Cardiac fibroblast (primary cell): ENCODE data around the gene PEMT.

Experiments
- DNase-seq, 2 donors: peaks; one replicate each; pipeline versions ENCODE4 v3.0.0 to v3.0.0-alpha.2; 2010; ENCODE audit warnings: low read depth in 2 of 2
- H3K4me3 ChIP-seq, 2 donors: replicated peaks in 1 of 2; 1 replicate in 1 of 2; 2 replicates in 1 of 2; pipeline ENCODE4 v1.5.1; 2011; ENCODE audit warnings: low read depth in 2 of 2, low read length in 2 of 2, mild to moderate bottlenecking in 2 of 2, moderate library complexity in 1 of 2
- TF ChIP-seq, protein P1 (sequence below): IDR thresholded peaks from one replicate; pipeline ENCODE4 v1.5.1; 2011; ENCODE audit warnings: low read depth, mild to moderate bottlenecking, low read length, inconsistent platforms

The PEMT gene

DNA sequence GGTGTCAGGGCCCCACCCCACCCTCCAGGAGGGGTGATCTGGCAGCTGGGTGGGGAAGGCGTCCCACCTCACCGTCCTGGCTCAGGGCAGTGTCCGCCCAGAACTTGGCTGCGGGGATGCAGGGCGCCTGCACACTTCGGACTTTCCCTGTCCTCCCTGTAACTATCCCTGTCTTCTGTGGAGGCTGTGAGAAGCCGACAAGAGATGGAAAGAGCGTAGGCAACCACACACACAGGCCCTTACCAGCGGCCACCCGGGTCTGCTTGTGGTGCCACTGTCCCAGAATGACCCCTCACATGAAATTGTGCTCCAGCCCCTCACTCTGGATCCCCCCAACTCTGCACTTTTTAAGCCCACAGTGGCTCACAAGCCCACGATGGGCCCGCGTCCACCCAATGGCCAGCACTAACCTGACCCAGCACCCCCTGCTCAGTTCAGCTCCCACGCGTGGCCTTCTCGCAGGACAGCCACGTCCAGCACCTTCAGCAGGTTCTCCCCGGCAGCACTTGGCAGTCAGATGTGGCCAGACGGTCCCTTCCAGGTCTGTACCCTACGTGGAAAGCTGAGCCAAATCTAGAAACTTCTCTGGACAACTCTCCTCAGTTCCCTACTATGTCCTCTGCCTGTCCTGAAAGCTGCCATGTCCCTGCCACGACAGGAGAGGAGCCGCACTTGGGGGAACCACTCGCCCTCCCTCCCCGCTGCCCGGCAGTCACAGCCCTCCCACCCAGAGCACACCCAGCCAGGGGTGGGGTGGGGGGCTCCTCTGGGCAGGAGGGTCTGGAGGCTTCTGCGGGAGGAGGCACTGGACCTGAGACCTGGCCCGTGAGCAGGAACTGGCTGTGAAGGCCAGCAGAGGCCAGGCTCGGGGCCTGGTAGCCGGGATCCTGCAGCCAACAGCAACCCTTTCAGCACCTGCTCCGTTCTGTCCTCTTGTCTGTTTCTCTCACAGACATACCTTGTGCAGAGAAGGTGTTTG lies 38.0 kb downstream of the PEMT start:
- TF ChIP-seq, protein P1, sequence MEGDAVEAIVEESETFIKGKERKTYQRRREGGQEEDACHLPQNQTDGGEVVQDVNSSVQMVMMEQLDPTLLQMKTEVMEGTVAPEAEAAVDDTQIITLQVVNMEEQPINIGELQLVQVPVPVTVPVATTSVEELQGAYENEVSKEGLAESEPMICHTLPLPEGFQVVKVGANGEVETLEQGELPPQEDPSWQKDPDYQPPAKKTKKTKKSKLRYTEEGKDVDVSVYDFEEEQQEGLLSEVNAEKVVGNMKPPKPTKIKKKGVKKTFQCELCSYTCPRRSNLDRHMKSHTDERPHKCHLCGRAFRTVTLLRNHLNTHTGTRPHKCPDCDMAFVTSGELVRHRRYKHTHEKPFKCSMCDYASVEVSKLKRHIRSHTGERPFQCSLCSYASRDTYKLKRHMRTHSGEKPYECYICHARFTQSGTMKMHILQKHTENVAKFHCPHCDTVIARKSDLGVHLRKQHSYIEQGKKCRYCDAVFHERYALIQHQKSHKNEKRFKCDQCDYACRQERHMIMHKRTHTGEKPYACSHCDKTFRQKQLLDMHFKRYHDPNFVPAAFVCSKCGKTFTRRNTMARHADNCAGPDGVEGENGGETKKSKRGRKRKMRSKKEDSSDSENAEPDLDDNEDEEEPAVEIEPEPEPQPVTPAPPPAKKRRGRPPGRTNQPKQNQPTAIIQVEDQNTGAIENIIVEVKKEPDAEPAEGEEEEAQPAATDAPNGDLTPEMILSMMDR, result no peak
- DNase-seq, result no peak
- no peak overlapping the region for H3K4me3 ChIP-seq

- no peak for DNase-seq
- TF ChIP-seq, protein P1, result no peak
- no peak overlapping the region for H3K4me3 ChIP-seq
These were observed 38.9 kb downstream of the PEMT start for GRCh38 chr17:17552351-17553216.

- DNase-seq, result peak in 1 of 2 donors; percentile 47
- TF ChIP-seq, protein P1, result no peak
- H3K4me3 ChIP-seq, result no peak overlapping the region
These were observed 40.1 kb downstream of the PEMT start for GRCh38 chr17:17551361-17551760.

DNA sequence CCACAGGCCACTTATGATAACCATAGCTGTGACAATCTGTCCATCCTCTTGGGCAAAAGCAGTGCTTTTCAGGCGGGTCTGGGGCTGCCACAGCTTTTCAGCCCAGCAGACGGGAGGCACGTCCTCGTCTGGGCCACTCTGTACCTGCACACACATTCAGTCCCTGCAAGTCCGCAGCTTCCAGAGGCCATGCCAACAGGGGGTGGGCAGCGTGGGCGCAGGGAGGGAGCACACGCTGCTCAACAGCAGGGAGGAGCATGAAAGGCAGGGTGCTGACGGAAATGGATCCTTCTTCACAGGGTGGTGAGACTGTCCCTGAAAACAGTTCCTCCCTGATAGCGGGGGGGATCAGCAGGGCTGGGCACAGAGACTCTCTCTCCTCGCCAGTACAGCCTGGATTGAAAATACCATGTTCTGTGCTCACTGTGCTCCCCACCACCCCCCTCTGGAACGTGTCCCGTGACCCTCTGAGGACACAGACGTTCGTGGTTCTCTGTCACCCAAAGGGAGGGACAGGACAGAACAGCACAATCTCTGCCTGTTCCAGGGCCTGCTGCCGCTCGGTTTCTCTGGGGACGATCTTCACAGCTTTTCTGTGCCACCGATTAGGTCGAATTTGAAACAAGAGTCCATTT lies 41.7 kb downstream of the PEMT start:
- TF ChIP-seq, protein P1, result no peak

DNA sequence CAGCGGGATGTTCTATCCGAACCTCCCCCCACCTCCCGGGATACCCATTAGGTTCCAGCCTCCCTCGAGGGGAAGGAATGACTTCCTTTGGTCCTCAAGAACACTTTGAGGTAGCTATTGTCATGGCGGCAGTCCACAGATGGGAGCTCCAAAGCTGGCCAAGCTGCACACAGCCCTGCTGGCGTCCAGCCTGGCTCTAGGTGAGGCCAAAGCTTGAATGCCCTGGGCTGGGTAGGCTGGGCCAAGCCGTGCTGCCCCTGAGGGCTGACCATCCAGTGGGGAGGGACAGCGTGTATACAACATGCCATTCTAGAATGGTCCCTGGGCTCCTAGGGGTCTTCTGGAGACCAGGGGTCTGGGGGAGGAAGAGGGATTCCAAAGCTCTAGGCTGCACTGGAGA lies 43.5 kb downstream of the PEMT start:
- no peak overlapping the region for H3K4me3 ChIP-seq
- TF ChIP-seq, protein P1, result no peak
- DNase-seq, result no peak

More for the DNA sequence above, 41.7 kb downstream of the PEMT start:
- no peak for DNase-seq
- H3K4me3 ChIP-seq, result no peak overlapping the region

- no peak overlapping the region for H3K4me3 ChIP-seq
- TF ChIP-seq, protein P1, result no peak
- DNase-seq, result no peak
These were observed 44.2 kb downstream of the PEMT start for GRCh38 chr17:17547210-17547764.
